ENCODE data around the gene DDX28. TPM values are rescaled to one million over a fixed set of nuclear protein-coding genes. Genes with fewer than 3 reads are reported as not detected.
"Not testable (repeated sequence)": the region's sequence is repeated elsewhere in the genome, so short reads cannot be mapped to it uniquely, and the experiment has no call there.

Gene DDX28
- polyA plus RNA-seq, 1 donor from 2014 or later = 13.9 TPM

DNA sequence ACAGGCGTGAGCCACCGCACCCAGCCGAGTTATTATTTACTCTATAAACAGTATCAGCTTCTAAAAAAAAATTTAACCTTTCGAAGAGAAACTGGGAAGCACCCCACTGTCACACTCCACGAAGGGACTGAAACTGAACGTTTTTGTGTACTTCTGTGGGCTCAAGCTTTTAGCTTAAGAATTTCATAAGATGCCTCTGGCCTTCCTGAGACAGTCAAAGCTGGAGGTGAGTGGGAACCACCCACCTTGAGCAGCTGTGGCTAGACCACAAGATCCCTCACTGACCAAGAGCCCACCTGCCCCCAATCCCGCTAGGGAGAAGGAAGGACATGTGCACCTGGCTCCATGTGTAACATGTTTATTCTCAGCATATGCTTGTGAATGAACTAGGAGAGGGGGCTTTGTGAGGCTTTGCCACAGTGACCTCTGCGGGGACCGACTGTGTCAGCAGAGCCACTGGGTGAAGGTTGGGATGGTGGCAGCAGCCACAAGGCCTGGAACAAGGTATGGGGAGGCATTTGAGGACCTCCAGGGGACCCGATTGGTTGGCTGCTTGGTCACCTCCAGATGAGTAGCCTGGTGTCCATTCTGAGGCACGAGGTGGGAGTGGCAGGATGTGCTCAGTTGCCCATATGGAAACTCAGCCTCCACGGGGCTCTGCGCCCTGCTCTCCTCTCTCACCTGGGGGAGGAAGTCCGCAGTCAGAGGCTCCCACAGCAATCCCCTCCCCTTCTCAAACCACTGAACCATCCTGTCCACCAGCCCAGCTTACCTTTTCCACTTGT, 47.5 kb downstream of the DDX28 start:
- no peak overlapping the region for H3K9ac ChIP-seq (ENCODE audit: low read length)
- no peaks in the 10 kb centered on the region for H4K20me1 ChIP-seq (ENCODE audit: insufficient read depth)
- no peak overlapping the region for H3K4me2 ChIP-seq (ENCODE audit: low read length)
- no peaks in the 10 kb centered on the region for H3K79me2 ChIP-seq (replicated peaks; ENCODE audit: insufficient read depth, low read length)
- H3K9me3 ChIP-seq (ENCODE audit: low read length) = no peaks in the 10 kb centered on the region
- no peaks in the 10 kb centered on the region for H3K27me3 ChIP-seq (ENCODE audit: insufficient read depth, low read depth, low read length)
- no peaks in the 10 kb centered on the region for H3K9me2 ChIP-seq (ENCODE audit: insufficient read depth, low read length)
- no peaks in the 10 kb centered on the region for H3K36me3 ChIP-seq (ENCODE audit: insufficient read depth, low read length)
- no peaks in the 10 kb centered on the region for H3F3A ChIP-seq (ENCODE audit: insufficient read depth, low read length, poor library complexity, severe bottlenecking)
- TF ChIP-seq SMC3 (conservative IDR thresholded peaks at IDR 0.05; ENCODE audit: poor library complexity) = no peak
- TF ChIP-seq POLR2AphosphoS5 (IDR thresholded peaks at IDR 0.05) = no peak
- no peak for TF ChIP-seq EZH2 (IDR thresholded peaks at IDR 0.05; ENCODE audit: borderline replicate concordance, insufficient read depth, low read length, poor library complexity, severe bottlenecking)
- TF ChIP-seq, protein P1, sequence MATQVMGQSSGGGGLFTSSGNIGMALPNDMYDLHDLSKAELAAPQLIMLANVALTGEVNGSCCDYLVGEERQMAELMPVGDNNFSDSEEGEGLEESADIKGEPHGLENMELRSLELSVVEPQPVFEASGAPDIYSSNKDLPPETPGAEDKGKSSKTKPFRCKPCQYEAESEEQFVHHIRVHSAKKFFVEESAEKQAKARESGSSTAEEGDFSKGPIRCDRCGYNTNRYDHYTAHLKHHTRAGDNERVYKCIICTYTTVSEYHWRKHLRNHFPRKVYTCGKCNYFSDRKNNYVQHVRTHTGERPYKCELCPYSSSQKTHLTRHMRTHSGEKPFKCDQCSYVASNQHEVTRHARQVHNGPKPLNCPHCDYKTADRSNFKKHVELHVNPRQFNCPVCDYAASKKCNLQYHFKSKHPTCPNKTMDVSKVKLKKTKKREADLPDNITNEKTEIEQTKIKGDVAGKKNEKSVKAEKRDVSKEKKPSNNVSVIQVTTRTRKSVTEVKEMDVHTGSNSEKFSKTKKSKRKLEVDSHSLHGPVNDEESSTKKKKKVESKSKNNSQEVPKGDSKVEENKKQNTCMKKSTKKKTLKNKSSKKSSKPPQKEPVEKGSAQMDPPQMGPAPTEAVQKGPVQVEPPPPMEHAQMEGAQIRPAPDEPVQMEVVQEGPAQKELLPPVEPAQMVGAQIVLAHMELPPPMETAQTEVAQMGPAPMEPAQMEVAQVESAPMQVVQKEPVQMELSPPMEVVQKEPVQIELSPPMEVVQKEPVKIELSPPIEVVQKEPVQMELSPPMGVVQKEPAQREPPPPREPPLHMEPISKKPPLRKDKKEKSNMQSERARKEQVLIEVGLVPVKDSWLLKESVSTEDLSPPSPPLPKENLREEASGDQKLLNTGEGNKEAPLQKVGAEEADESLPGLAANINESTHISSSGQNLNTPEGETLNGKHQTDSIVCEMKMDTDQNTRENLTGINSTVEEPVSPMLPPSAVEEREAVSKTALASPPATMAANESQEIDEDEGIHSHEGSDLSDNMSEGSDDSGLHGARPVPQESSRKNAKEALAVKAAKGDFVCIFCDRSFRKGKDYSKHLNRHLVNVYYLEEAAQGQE (IDR thresholded peaks at IDR 0.05; ENCODE audit: borderline replicate concordance) = no peak
- no peak overlapping the region for H2AFZ ChIP-seq (ENCODE audit: low read depth, low read length)
- H3K27ac ChIP-seq (ENCODE audit: low read length) = no peak overlapping the region
- no peak overlapping the region for H3K4me3 ChIP-seq (ENCODE audit: low read length)

DNA sequence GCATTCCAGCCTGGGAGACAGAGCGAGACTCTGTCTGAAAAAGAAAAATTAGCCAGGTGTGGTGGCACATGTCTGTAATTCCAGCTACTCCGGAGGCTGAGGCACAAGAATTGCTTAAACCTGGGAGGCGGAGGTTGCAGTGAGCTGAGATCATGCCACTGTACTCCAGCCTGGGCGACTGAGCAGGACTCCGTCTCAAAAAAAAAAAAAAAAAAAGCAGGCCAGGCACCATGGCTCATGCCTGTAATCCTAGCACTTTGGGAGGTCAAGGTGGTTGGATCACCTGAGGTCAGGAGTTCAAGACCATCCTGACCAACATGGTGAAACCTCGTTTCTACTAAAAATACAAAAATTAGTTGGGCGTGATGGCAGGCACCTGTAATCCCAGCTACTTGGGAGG, 50.7 kb downstream of the DDX28 start:
- not testable (repeated sequence) for H3K27ac ChIP-seq (ENCODE audit: low read length); H3K4me3 ChIP-seq (ENCODE audit: low read length); H3K36me3 ChIP-seq (ENCODE audit: insufficient read depth, low read length); H3K4me2 ChIP-seq (ENCODE audit: low read length); H3K9me2 ChIP-seq (ENCODE audit: insufficient read depth, low read length); H3K9ac ChIP-seq (ENCODE audit: low read length); H4K20me1 ChIP-seq (ENCODE audit: insufficient read depth); H3K79me2 ChIP-seq (replicated peaks; ENCODE audit: insufficient read depth, low read length); H3F3A ChIP-seq (ENCODE audit: insufficient read depth, low read length, poor library complexity, severe bottlenecking); H2AFZ ChIP-seq (ENCODE audit: low read depth, low read length); H3K9me3 ChIP-seq (ENCODE audit: low read length)
- H3K27me3 ChIP-seq (ENCODE audit: insufficient read depth, low read depth, low read length) = peaks cover 25% of the 10 kb centered on the region

DNA sequence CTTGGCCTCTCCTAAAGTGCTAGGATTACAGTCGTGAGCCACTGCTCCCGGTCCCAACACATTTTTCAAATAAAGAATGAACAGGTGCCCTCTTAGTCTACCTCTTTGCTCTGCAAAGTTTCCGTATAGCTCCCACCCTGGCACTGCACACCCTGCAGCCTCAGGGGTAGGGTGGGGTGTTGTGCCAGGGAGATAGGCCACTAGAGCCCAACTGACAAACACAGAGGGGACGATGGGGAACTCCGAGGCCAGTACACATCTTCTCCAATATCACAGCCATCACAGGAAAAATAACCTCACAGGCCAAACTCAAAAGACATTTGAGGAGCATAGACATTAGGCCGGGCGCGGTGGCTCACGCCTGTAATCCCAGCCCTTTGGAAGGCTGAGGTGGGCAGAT, 51.9 kb downstream of the DDX28 start:
- Histone ChIP-seq H3K9me3 (ENCODE audit: low read length) (no peaks in the 10 kb centered on the region), H4K20me1 (ENCODE audit: insufficient read depth) (no peaks in the 10 kb centered on the region), H3K27ac (ENCODE audit: low read length) (no peak overlapping the region), H3K79me2 (replicated peaks; ENCODE audit: insufficient read depth, low read length) (no peaks in the 10 kb centered on the region), H3K4me2 (ENCODE audit: low read length) (no peak overlapping the region), H3K36me3 (ENCODE audit: insufficient read depth, low read length) (no peaks in the 10 kb centered on the region), H2AFZ (ENCODE audit: low read depth, low read length) (no peak overlapping the region), H3K9ac (ENCODE audit: low read length) (no peak overlapping the region), H3K27me3 (ENCODE audit: insufficient read depth, low read depth, low read length) (peaks cover 29% of the 10 kb centered on the region), H3K9me2 (ENCODE audit: insufficient read depth, low read length) (no peaks in the 10 kb centered on the region), H3F3A (ENCODE audit: insufficient read depth, low read length, poor library complexity, severe bottlenecking) (no peaks in the 10 kb centered on the region), H3K4me3 (ENCODE audit: low read length) (no peak overlapping the region)
- TF ChIP-seq MXI1 (conservative IDR thresholded peaks at IDR 0.05; ENCODE audit: poor library complexity, severe bottlenecking) (no peak), POLR2AphosphoS5 (IDR thresholded peaks at IDR 0.05) (no peak), EZH2 (IDR thresholded peaks at IDR 0.05; ENCODE audit: borderline replicate concordance, insufficient read depth, low read length, poor library complexity, severe bottlenecking) (no peak), RAD21 (conservative IDR thresholded peaks at IDR 0.05) (no peak)

Small RNA genes lying within 50 kb of the gene (small RNA-seq; reads per million reads assigned to genes)
- gene RNU6-359P = 0 to 0.39 (median 0.16) reads per million in 3 experiments

Other genes starting within 250 kb of the DDX28 start
- 10.9 and 15.4 TPM in 2 replicates for gene RANBP10, start 216.7 kb downstream of the DDX28 start, polyA plus RNA-seq
- 24.2 and 31.0 TPM in 2 replicates for gene TSNAXIP1, start 216.3 kb downstream of the DDX28 start, polyA plus RNA-seq
- 42.6 and 50.7 TPM in 2 replicates for gene THAP11, start 180.9 kb downstream of the DDX28 start, polyA plus RNA-seq
- gene NUTF2, start 176.3 kb downstream of the DDX28 start, polyA plus RNA-seq = 98.6 and 144 TPM in 2 replicates
- gene CENPT, start 175.5 kb downstream of the DDX28 start, polyA plus RNA-seq = 104 and 135 TPM in 2 replicates
- 66.0 and 81.7 TPM in 2 replicates for gene EDC4, start 150.2 kb downstream of the DDX28 start, polyA plus RNA-seq
- 2.2 TPM in 1 of 2 replicates, not detected in the other for gene NRN1L, start 138.3 kb downstream of the DDX28 start, polyA plus RNA-seq
- gene PSKH1, start 130.0 kb downstream of the DDX28 start, polyA plus RNA-seq = 3.8 and 8.1 TPM in 2 replicates
- 3.2 and 3.8 TPM in 2 replicates for gene CTRL, start 91.4 kb downstream of the DDX28 start, polyA plus RNA-seq
- gene PSMB10, start 86.4 kb downstream of the DDX28 start, polyA plus RNA-seq = 33.6 and 46.4 TPM in 2 replicates
- gene LCAT, start 79.1 kb downstream of the DDX28 start, polyA plus RNA-seq = 0.32 TPM in 1 of 2 replicates, not detected in the other
- 0.11 TPM in 1 of 2 replicates, not detected in the other for gene SLC12A4, start 54.6 kb downstream of the DDX28 start, polyA plus RNA-seq
- gene DPEP3, start 42.7 kb downstream of the DDX28 start, polyA plus RNA-seq = not detected in 2 replicates
- not detected in 2 replicates for gene DPEP2, start 23.7 kb downstream of the DDX28 start, polyA plus RNA-seq
- gene DPEP2NB, start 7.3 kb downstream of the DDX28 start, polyA plus RNA-seq = not detected in 2 replicates
- gene DUS2, start 52 bp upstream of the DDX28 start, polyA plus RNA-seq = 22.4 and 22.8 TPM in 2 replicates
- gene NFATC3, start 62.1 kb upstream of the DDX28 start, polyA plus RNA-seq = 5.6 and 6.2 TPM in 2 replicates
- not detected in 2 replicates for gene ESRP2, start 212.9 kb upstream of the DDX28 start, polyA plus RNA-seq
- 19.6 and 28.0 TPM in 2 replicates for gene PLA2G15, start 222.1 kb upstream of the DDX28 start, polyA plus RNA-seq
- 36.0 and 39.3 TPM in 2 replicates for gene SLC7A6, start 241.3 kb upstream of the DDX28 start, polyA plus RNA-seq

Data from neural cell (in vitro differentiated cells).